H9 (cell line): ENCODE results near the gene ATAD3C. TPM values are rescaled to one million over a fixed set of nuclear protein-coding genes. Genes with fewer than 3 reads are reported as not detected.
A peak's percentile ranks its signal among the peaks of the same experiment; 100 is the strongest.

Experiments used
- DNase-seq: peaks from one replicate; pipeline ENCODE4 v3.0.0-alpha.2; 2017
- H2AFZ ChIP-seq: one replicate; pipeline ENCODE4 v1.6.1; 2013; ENCODE audit warnings: mild to moderate bottlenecking, low read length, control low read depth, moderate library complexity
- H2AK5ac ChIP-seq: 2 replicates; pipeline ENCODE4 v1.6.1; 2013; ENCODE audit warnings: low read length, control low read depth, mixed read lengths; ENCODE audit not compliant: insufficient read length
- H2BK120ac ChIP-seq: one replicate; pipeline ENCODE4 v1.6.1; 2013; ENCODE audit warnings: low read depth, mild to moderate bottlenecking, low read length, control low read depth, inconsistent platforms; ENCODE audit not compliant: poor library complexity, severe bottlenecking
- H2BK12ac ChIP-seq: 2 replicates; pipeline ENCODE4 v1.6.1; 2013; ENCODE audit warnings: low read length, control low read depth, mixed read lengths, low read depth; ENCODE audit not compliant: insufficient read length
- H2BK15ac ChIP-seq: 2 replicates; pipeline ENCODE4 v1.6.1; 2013; ENCODE audit warnings: low read depth, low read length, control low read depth
- H2BK20ac ChIP-seq: one replicate; pipeline ENCODE4 v1.6.1; 2013; ENCODE audit warnings: low read depth, mild to moderate bottlenecking, low read length, control low read depth, inconsistent platforms; ENCODE audit not compliant: poor library complexity, severe bottlenecking
- H2BK5ac ChIP-seq: 2 replicates; pipeline ENCODE4 v1.6.1; 2013; ENCODE audit warnings: low read length, control low read depth, mixed read lengths; ENCODE audit not compliant: insufficient read length
- H3K14ac ChIP-seq: 2 replicates; pipeline ENCODE4 v1.6.1; 2013; ENCODE audit warnings: low read length, control low read depth; ENCODE audit not compliant: insufficient read depth
- H3K18ac ChIP-seq: 2 replicates; pipeline ENCODE4 v1.6.1; 2013; ENCODE audit warnings: low read depth, mild to moderate bottlenecking, mixed read lengths, low read length, control low read depth; ENCODE audit not compliant: insufficient read length
- H3K23ac ChIP-seq: 2 replicates; pipeline ENCODE4 v1.6.1; 2013; ENCODE audit warnings: low read length, control low read depth, mixed read lengths, low read depth; ENCODE audit not compliant: insufficient read length
- H3K23me2 ChIP-seq: 2 replicates; pipeline ENCODE4 v1.6.1; 2013; ENCODE audit warnings: low read depth, mild to moderate bottlenecking, mixed read lengths, low read length, control low read depth; ENCODE audit not compliant: insufficient read length, poor library complexity, severe bottlenecking
- H3K27ac ChIP-seq: 2 replicates; pipeline ENCODE4 v1.5.1; 2013; ENCODE audit warnings: low read length, control low read depth, mixed read lengths, low read depth; ENCODE audit not compliant: insufficient read length
- H3K27me3 ChIP-seq: 2 replicates; pipeline ENCODE4 v1.6.1; 2013; ENCODE audit warnings: low read length, control low read depth, inconsistent platforms; ENCODE audit not compliant: insufficient read depth
- H3K4ac ChIP-seq: 2 replicates; pipeline ENCODE4 v1.6.1; 2013; ENCODE audit warnings: low read depth, mild to moderate bottlenecking, control low read depth, inconsistent platforms, low read length, moderate library complexity
- H3K4me1 ChIP-seq: 2 replicates; pipeline ENCODE4 v1.6.1; 2013; ENCODE audit warnings: low read length, control low read depth, inconsistent platforms; ENCODE audit not compliant: insufficient read depth
- H3K4me2 ChIP-seq: 2 replicates; pipeline ENCODE4 v1.6.1; 2013; ENCODE audit warnings: low read length, control low read depth, mixed read lengths; ENCODE audit not compliant: insufficient read length, insufficient read depth
- H3K56ac ChIP-seq: 2 replicates; pipeline ENCODE4 v1.6.1; 2013; ENCODE audit warnings: low read depth, mild to moderate bottlenecking, mixed read lengths, low read length, control low read depth; ENCODE audit not compliant: insufficient read length
- H3K79me1 ChIP-seq: 2 replicates; pipeline ENCODE4 v1.6.1; 2013; ENCODE audit warnings: low read depth, mild to moderate bottlenecking, moderate library complexity, low read length, control low read depth, inconsistent platforms; ENCODE audit not compliant: insufficient read depth, poor library complexity, severe bottlenecking
- H3K79me2 ChIP-seq: 2 replicates; pipeline ENCODE4 v1.6.1; 2013; ENCODE audit warnings: low read length, control low read depth, inconsistent platforms; ENCODE audit not compliant: insufficient read depth
- H3K9ac ChIP-seq: 2 replicates; pipeline ENCODE4 v1.6.1; 2013; ENCODE audit warnings: low read length, control low read depth, mixed read lengths; ENCODE audit not compliant: insufficient read length; ENCODE audit errors: extremely low read depth
- H3K9me3 ChIP-seq: one replicate; pipeline ENCODE4 v1.6.1; 2013; ENCODE audit warnings: low read depth, low read length, inconsistent platforms; ENCODE audit not compliant: control insufficient read depth
- H3T11ph ChIP-seq: one replicate; pipeline ENCODE4 v1.6.1; 2013; ENCODE audit warnings: mild to moderate bottlenecking, low read length, control low read depth, inconsistent platforms
- H4K20me1 ChIP-seq: one replicate; pipeline ENCODE4 v1.6.1; 2013; ENCODE audit not compliant: control insufficient read depth, insufficient read length, insufficient read depth
- H4K5ac ChIP-seq: 2 replicates; pipeline ENCODE4 v1.6.1; 2013; ENCODE audit warnings: low read depth, mild to moderate bottlenecking, mixed read lengths, low read length, control low read depth; ENCODE audit not compliant: insufficient read length
- H4K8ac ChIP-seq: replicated peaks from 2 replicates; pipeline ENCODE4 v1.6.1; 2013; ENCODE audit warnings: low read length, control low read depth, mixed read lengths, low read depth; ENCODE audit not compliant: insufficient read length
- H4K91ac ChIP-seq: 2 replicates; pipeline ENCODE4 v1.6.1; 2013; ENCODE audit warnings: low read depth, mild to moderate bottlenecking, moderate library complexity, mixed read lengths, low read length, control low read depth; ENCODE audit not compliant: insufficient read length
- H3K27ac Mint-ChIP-seq, 3 experiments: 2 replicates in 2 of 3; 3 replicates in 1 of 3; pipeline ENCODE4 v1.8.0; 2020 to 2021; ENCODE audit warnings: mixed read lengths in 3 of 3, mild to moderate bottlenecking in 1 of 3, moderate library complexity in 1 of 3
- H3K27me3 Mint-ChIP-seq: 2 replicates; pipeline ENCODE4 v1.8.0; 2021; ENCODE audit warnings: low read depth, mild to moderate bottlenecking, moderate library complexity, mixed read lengths
- H3K36me3 Mint-ChIP-seq, 3 experiments: 2 replicates in 2 of 3; 3 replicates in 1 of 3; pipeline ENCODE4 v1.8.0; 2020 to 2021; ENCODE audit warnings: low read depth in 3 of 3, mixed read lengths in 3 of 3; ENCODE audit not compliant: insufficient read depth in 1 of 3
- H3K4me1 Mint-ChIP-seq, 2 experiments: 2 replicates each; pipeline ENCODE4 v1.8.0; 2020; ENCODE audit warnings: mixed read lengths in 2 of 2
- H3K4me3 Mint-ChIP-seq, 2 experiments: 2 replicates in 1 of 2; 3 replicates in 1 of 2; pipeline ENCODE4 v1.8.0; 2020 to 2021; ENCODE audit warnings: mild to moderate bottlenecking in 2 of 2, mixed read lengths in 2 of 2, moderate library complexity in 1 of 2
- H3K9me3 Mint-ChIP-seq, 2 experiments: 2 replicates in 1 of 2; 3 replicates in 1 of 2; pipeline ENCODE4 v1.8.0; 2020; ENCODE audit warnings: mild to moderate bottlenecking in 2 of 2, mixed read lengths in 2 of 2, moderate library complexity in 1 of 2
- CTCF ChIP-seq: fragments of 200-600 bp; sonication (generic); conservative IDR thresholded peaks from 3 replicates; pipeline ENCODE4 v1.8.0; 2021; ENCODE audit warnings: antibody characterized with exemption, mild to moderate bottlenecking
- WGBS: extraction: QIAGEN DNeasy Blood & Tissue Kit; methylation state at CpG from one replicate; pipeline ENCODE4 v1.1.7; 2013; ENCODE audit warnings: missing lambda C conversion rate, low lambda C conversion rate, mixed read lengths; ENCODE audit not compliant: insufficient read length; ENCODE audit errors: extremely low coverage; 5-methylcytosine and 5-hydroxymethylcytosine counted together
- total RNA-seq: library from RNA; stranded (reverse); gene quantifications from 2 replicates; pipeline ENCODE4 v1.2.1, GENCODE V29; 2021

The ATAD3C gene
- total RNA-seq, 1 experiment from 2014 or later: 7.7 TPM

- H3K9me3 Mint-ChIP-seq: no peaks in the 10 kb centered on the region; a peak in 1 of 5 replicates
- DNase-seq: peak; percentile 77
- H3T11ph ChIP-seq: no peak overlapping the region
- no peak overlapping the region for H2BK12ac ChIP-seq
- peak overlapping the region; percentile 63 for H3K4me2 ChIP-seq
- H3K9me3 ChIP-seq: no peaks in the 10 kb centered on the region
- peaks cover 0 to 6% (median 4%) of the 10 kb centered on the region in 3 experiments; a peak in 3 of 7 replicates for H3K36me3 Mint-ChIP-seq
- H4K8ac ChIP-seq: no peak overlapping the region
- H3K56ac ChIP-seq: no peak overlapping the region
- H3K79me1 ChIP-seq: no peaks in the 10 kb centered on the region
- H3K9ac ChIP-seq: peak overlapping the region; percentile 69
- peak overlapping the region; percentile 30 for H3K27ac ChIP-seq
- H3K23me2 ChIP-seq: no peaks in the 10 kb centered on the region
- TF ChIP-seq CTCF: no peak; the same call in 2 of the 3 replicates
- no peak overlapping the region for H2AK5ac ChIP-seq
- no peaks in the 10 kb centered on the region for H3K27me3 ChIP-seq
- no peak overlapping the region for H2BK20ac ChIP-seq
- no peak overlapping the region for H4K5ac ChIP-seq
- peak overlapping the region; percentile 91 for H3K14ac ChIP-seq
- no peaks in the 10 kb centered on the region for H3K4me1 ChIP-seq
- H3K27ac Mint-ChIP-seq: peak overlapping the region; percentile 89 to 98 (median 92)
- H2BK5ac ChIP-seq: no peak overlapping the region
- no peak overlapping the region for H2AFZ ChIP-seq
- no CpG with 5 or more reads among the region's 17 CpGs for WGBS
- H4K91ac ChIP-seq: no peak overlapping the region
- no peaks in the 10 kb centered on the region for H4K20me1 ChIP-seq
- peaks cover 6 to 9% of the 10 kb centered on the region in 2 experiments for H3K4me1 Mint-ChIP-seq
- no peak overlapping the region for H2BK15ac ChIP-seq
- H3K4me3 Mint-ChIP-seq: peak overlapping the region; percentile 69 to 85
- H3K27me3 Mint-ChIP-seq: no peaks in the 10 kb centered on the region
- no peak overlapping the region for H3K23ac ChIP-seq
- no peak overlapping the region for H3K18ac ChIP-seq
- peak overlapping the region; percentile 29 for H2BK120ac ChIP-seq
- H3K4ac ChIP-seq: no peak overlapping the region; the same call in 1 of the 2 replicates
- H3K79me2 ChIP-seq: no peaks in the 10 kb centered on the region; the same call in 1 of the 2 replicates
Observed at GRCh38 chr1:1510912-1511532, 61.5 kb downstream of the ATAD3C start.
